Measurements from ENCODE around the gene ACOX2. TPM values are rescaled to one million over a fixed set of nuclear protein-coding genes. Genes with fewer than 3 reads are reported as not detected.

ACOX2 gene
- total RNA-seq, 1 experiment from 2014 or later, result 0.85 TPM

DNA sequence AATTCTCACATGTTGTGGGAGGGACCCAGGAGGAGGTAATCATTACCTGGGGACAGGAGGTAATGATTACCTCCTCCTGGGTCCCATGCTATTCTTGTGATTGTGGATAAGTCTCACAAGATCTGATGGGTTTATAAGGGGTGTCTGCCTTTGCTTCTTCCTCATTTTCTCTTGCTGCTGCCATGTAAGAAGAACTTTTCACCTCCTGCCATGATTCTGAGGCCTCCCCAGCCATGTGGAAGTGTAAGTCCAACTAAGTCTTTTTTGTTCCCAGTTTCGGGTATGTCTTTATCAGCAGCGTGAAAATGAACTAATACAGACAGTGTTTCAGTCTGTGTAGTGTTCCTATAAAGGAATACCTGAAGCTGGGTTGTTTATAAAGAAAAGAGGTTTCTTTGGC is 58.2 kb downstream of the ACOX2 start:
- H4K8ac ChIP-seq (replicated peaks; ENCODE audit: insufficient read length, low read depth, low read length), result no peak overlapping the region
- no peak overlapping the region for H2BK120ac ChIP-seq (ENCODE audit: low read depth, low read length, poor library complexity, severe bottlenecking)
- no peaks in the 10 kb centered on the region for H3K4me1 ChIP-seq (ENCODE audit: insufficient read depth, low read length)
- H2AK5ac ChIP-seq (ENCODE audit: insufficient read length, low read length), result no peak overlapping the region
- H4K20me1 ChIP-seq (ENCODE audit: control insufficient read depth, insufficient read depth, insufficient read length), result no peaks in the 10 kb centered on the region
- H2BK12ac ChIP-seq (ENCODE audit: insufficient read length, low read depth, low read length), result no peak overlapping the region
- no peak overlapping the region for H4K5ac ChIP-seq (ENCODE audit: insufficient read length, low read depth, low read length)
- no peak overlapping the region for H3K4ac ChIP-seq (ENCODE audit: low read depth, low read length)
- no peak overlapping the region for H3K27ac Mint-ChIP-seq
- no peaks in the 10 kb centered on the region; the same call in none of the 2 replicates for H3K27me3 Mint-ChIP-seq (ENCODE audit: low read depth)
- no peak overlapping the region for H3K9ac ChIP-seq (ENCODE audit: extremely low read depth, insufficient read length, low read length)
- H3K14ac ChIP-seq (ENCODE audit: insufficient read depth, low read length), result no peak overlapping the region
- H3K23ac ChIP-seq (ENCODE audit: insufficient read length, low read depth, low read length), result no peak overlapping the region
- no peak overlapping the region for H3K27ac ChIP-seq (ENCODE audit: insufficient read length, low read depth, low read length)
- no peak overlapping the region for H3T11ph ChIP-seq (ENCODE audit: low read length)
- no peaks in the 10 kb centered on the region for H3K9me3 ChIP-seq (ENCODE audit: control insufficient read depth, low read depth, low read length)
- no peak overlapping the region for H4K91ac ChIP-seq (ENCODE audit: insufficient read length, low read depth, low read length)
- no peak overlapping the region for H2BK15ac ChIP-seq (ENCODE audit: low read depth, low read length)
- H3K27me3 ChIP-seq (ENCODE audit: insufficient read depth, low read length), result no peaks in the 10 kb centered on the region
- no peak overlapping the region for H3K56ac ChIP-seq (ENCODE audit: insufficient read length, low read depth, low read length)
- no peak overlapping the region for H2AFZ ChIP-seq (ENCODE audit: low read length)
- H3K79me2 ChIP-seq (ENCODE audit: insufficient read depth, low read length), result no peaks in the 10 kb centered on the region
- no peak overlapping the region for H2BK20ac ChIP-seq (ENCODE audit: low read depth, low read length, poor library complexity, severe bottlenecking)
- H3K4me3 Mint-ChIP-seq, result no peak overlapping the region
- H3K79me1 ChIP-seq (ENCODE audit: insufficient read depth, low read depth, low read length, poor library complexity, severe bottlenecking), result no peaks in the 10 kb centered on the region
- no peak overlapping the region for H3K4me2 ChIP-seq (ENCODE audit: insufficient read depth, insufficient read length, low read length)
- H3K9me3 Mint-ChIP-seq, result peaks cover 0 to 9% of the 10 kb centered on the region in 2 experiments; a peak in 4 of 5 replicates
- H3K4me1 Mint-ChIP-seq, result peaks cover under 1 to 4% of the 10 kb centered on the region in 2 experiments; a peak in 3 of 4 replicates
- DNase-seq, result no peak
- TF ChIP-seq, protein P1, sequence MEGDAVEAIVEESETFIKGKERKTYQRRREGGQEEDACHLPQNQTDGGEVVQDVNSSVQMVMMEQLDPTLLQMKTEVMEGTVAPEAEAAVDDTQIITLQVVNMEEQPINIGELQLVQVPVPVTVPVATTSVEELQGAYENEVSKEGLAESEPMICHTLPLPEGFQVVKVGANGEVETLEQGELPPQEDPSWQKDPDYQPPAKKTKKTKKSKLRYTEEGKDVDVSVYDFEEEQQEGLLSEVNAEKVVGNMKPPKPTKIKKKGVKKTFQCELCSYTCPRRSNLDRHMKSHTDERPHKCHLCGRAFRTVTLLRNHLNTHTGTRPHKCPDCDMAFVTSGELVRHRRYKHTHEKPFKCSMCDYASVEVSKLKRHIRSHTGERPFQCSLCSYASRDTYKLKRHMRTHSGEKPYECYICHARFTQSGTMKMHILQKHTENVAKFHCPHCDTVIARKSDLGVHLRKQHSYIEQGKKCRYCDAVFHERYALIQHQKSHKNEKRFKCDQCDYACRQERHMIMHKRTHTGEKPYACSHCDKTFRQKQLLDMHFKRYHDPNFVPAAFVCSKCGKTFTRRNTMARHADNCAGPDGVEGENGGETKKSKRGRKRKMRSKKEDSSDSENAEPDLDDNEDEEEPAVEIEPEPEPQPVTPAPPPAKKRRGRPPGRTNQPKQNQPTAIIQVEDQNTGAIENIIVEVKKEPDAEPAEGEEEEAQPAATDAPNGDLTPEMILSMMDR (conservative IDR thresholded peaks at IDR 0.05), result no peak
- no peak overlapping the region for H2BK5ac ChIP-seq (ENCODE audit: insufficient read length, low read length)
- no peak overlapping the region for H3K18ac ChIP-seq (ENCODE audit: insufficient read length, low read depth, low read length)
- WGBS (ENCODE audit: extremely low coverage, insufficient read length, low lambda C conversion rate), result no CpG with 5 or more reads among the region's 2 CpGs
- H3K36me3 Mint-ChIP-seq (ENCODE audit: insufficient read depth in 1 of 3, low read depth in 3 of 3), result peaks cover 0 to 3% (median 0%) of the 10 kb centered on the region in 3 experiments; a peak in 3 of 7 replicates
- H3K23me2 ChIP-seq (ENCODE audit: insufficient read length, low read depth, low read length, poor library complexity, severe bottlenecking), result no peaks in the 10 kb centered on the region
